UCSD-AML1 (cell line): Measurements from ENCODE around the gene SECTM1.
"Not testable (repeated sequence)": the region's sequence is repeated elsewhere in the genome, so short reads cannot be mapped to it uniquely, and the experiment has no call there.

Experiments
- DNase-seq: peaks from one replicate; lab custom pipeline; 2025; ENCODE audit not compliant: unreplicated experiment; lab: John Stamatoyannopoulos, UW

The SECTM1 gene

GRCh38 chr17:82370471-82371332 lies 37.1 kb upstream of the SECTM1 start:
- no peak for DNase-seq

GRCh38 chr17:82369211-82369610 lies 35.6 kb upstream of the SECTM1 start:
- no peak for DNase-seq

GRCh38 chr17:82367724-82368524 lies 34.4 kb upstream of the SECTM1 start:
- peak; percentile 37 for DNase-seq

- DNase-seq = no peak
Measured at GRCh38 chr17:82366749-82367148, 33.2 kb upstream of the SECTM1 start.

- DNase-seq = no peak
Measured at GRCh38 chr17:82365606-82366295, 32.2 kb upstream of the SECTM1 start.

GRCh38 chr17:82361885-82362633 lies 28.5 kb upstream of the SECTM1 start:
- no peak for DNase-seq

GRCh38 chr17:82359451-82360074 lies 26.0 kb upstream of the SECTM1 start:
- not testable (repeated sequence) for DNase-seq

- no peak for DNase-seq
Measured at GRCh38 chr17:82358465-82359350, 25.1 kb upstream of the SECTM1 start, which contains the start of gene TEX19. TSS of gene TEX19 (plus strand) at chr17:82359247. CDS start at chr17:82362151, 2,904 bp downstream.

GRCh38 chr17:82357394-82357793 lies 23.8 kb upstream of the SECTM1 start:
- DNase-seq = no peak

- no peak for DNase-seq
Measured at GRCh38 chr17:82356845-82357355, 23.3 kb upstream of the SECTM1 start.

- no peak for DNase-seq
Measured at GRCh38 chr17:82355770-82356427, 22.3 kb upstream of the SECTM1 start.

- DNase-seq = no peak
Measured at GRCh38 chr17:82354804-82355308, 21.3 kb upstream of the SECTM1 start.

GRCh38 chr17:82353484-82353883 lies 19.9 kb upstream of the SECTM1 start:
- no peak for DNase-seq

- DNase-seq = peak; percentile 81
Measured at GRCh38 chr17:82351713-82352488, 18.3 kb upstream of the SECTM1 start.

- no peak for DNase-seq
Measured at GRCh38 chr17:82351254-82351712, 17.7 kb upstream of the SECTM1 start.

- DNase-seq = peak; percentile 70
Measured at GRCh38 chr17:82350182-82351030, 16.8 kb upstream of the SECTM1 start.
